Measurements from ENCODE around the gene TLE2.

- no peak for TF ChIP-seq MAX (IDR thresholded peaks at IDR 0.05; ENCODE audit: insufficient read depth, insufficient read length)
- no peak for TF ChIP-seq POLR2A (IDR thresholded peaks at IDR 0.05; ENCODE audit: low read depth, low read length)
- no peak for TF ChIP-seq CTCF (IDR thresholded peaks at IDR 0.05; ENCODE audit: extremely low read depth in 1 of 2, insufficient read depth in 1 of 2, low read depth in 1 of 2, low read length in 2 of 2)
These were observed 39.0 kb upstream of the TLE2 start for GRCh38 chr19:3068071-3068470.

All from endothelial cell of umbilical vein (primary cell).